UCSD-AML1 (cell line): ENCODE measurements around the gene DHCR24.

Source experiments
- DNase-seq: peaks from one replicate; lab custom pipeline; 2025; ENCODE audit not compliant: unreplicated experiment; lab: John Stamatoyannopoulos, UW

DHCR24 gene

GRCh38 chr1:54804471-54805132 is 82.4 kb downstream of the DHCR24 start:
- DNase-seq, result no peak

GRCh38 chr1:54803761-54804470 is 83.1 kb downstream of the DHCR24 start:
- no peak for DNase-seq

- no peak for DNase-seq
Measured at GRCh38 chr1:54800899-54801759, 85.9 kb downstream of the DHCR24 start, which contains the start of gene TTC22. Gene TTC22, minus strand, starts transcription at chr1:54801323. Its CDS starts 160 bp downstream, at chr1:54801163.

- no peak for DNase-seq
Measured at GRCh38 chr1:54800041-54800898, 86.7 kb downstream of the DHCR24 start.
